A172 (cell line): ENCODE results near the gene LRMDA. TPM values are rescaled to one million over a fixed set of nuclear protein-coding genes. Genes with fewer than 3 reads are reported as not detected.

Experiments used
- DNase-seq: peaks from one replicate; pipeline ENCODE4 v3.0.0-alpha.2; 2015; ENCODE audit warnings: low spot score
- total RNA-seq: library from RNA; depleted of rRNA; stranded (reverse); fragments of >200 nt; shearing (Covaris generic); gene quantifications from 2 replicates; pipeline ENCODE4 v1.2.3, GENCODE V29; 2014

The LRMDA gene
- total RNA-seq, 1 experiment from 2014 or later, result not detected

DNA sequence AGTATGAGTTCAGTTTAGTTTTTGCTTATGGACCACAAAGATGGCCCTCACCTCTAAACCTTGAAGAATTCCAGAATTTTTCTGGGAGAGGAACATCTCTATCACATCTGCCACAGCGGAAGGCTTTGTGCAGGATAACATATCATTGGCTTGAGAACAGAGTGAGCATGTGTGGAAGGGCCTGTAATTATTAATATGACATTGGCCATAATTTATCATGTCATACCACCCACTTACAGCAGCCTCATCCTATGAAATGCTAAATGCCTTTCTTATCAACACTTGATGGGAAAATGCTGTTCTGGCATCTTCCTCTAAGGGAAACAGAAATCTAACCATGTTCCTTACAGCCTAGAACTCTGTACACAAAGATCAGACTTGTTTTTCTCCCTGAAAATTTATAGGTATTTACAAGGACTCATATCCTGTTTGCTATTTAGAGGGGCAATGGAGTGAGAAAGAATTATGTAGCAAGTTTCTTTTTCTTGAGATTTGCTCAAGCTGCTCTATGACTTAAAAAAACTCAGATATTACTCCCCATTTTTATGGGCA lies 817.3 kb downstream of the LRMDA start:
- DNase-seq, result no peak

DNA sequence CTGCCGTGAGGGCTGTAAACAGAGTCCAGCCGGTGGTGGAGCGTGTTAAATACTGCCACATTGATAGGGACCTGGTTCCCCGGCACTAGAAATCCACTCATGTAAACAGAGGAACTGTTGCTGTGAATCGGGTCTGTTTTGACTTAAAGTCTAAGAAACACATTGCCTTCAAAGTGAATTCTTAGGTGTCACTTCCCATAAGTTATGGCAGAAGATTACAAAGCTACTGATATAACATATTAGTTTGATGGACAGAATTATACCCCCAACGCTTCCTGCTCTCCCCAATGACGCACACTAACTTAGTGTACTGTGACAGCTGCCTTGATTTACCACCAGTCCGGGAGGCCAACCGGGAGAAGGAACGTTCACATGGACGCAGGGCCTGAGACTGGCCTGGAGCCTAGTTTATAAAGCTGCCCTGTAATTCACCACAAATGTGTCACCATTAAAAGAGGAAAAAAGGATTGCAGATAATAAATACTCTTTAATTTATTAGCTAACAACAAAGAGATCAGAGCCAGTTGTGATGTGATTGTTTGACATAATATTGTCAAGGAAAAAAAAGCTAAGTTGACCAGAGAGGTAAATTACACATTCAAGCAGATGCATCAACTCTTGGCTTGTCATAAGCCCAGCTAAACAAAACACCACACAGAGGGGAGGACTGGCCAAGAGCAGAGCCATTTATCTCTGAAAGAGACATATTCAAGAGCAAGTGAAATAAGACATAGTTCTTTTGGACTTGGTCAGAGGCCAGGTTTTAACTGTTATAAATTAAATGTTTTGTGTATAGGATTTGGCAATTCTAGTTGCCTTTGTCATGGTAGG lies 820.6 kb downstream of the LRMDA start:
- DNase-seq, result peak; percentile 95

DNA sequence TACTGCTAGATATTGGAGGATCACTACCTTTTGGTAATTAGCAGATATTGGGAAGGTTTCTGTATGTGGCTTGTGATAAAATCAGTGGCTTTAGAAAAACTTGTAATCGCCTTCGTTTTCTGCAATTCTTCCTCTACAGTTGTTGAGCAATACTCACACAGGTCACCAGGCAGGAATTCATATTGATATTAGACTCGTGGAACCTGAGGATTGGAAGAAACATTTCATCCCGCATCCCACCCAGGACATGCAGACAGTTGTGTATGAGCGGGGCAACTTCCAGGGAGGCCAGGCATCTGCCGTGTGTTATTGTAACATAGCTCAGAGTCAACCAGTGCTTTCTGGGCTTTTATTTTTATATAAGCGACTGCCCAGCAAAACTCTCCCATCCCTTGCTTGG lies 821.3 kb downstream of the LRMDA start:
- DNase-seq, result no peak

DNA sequence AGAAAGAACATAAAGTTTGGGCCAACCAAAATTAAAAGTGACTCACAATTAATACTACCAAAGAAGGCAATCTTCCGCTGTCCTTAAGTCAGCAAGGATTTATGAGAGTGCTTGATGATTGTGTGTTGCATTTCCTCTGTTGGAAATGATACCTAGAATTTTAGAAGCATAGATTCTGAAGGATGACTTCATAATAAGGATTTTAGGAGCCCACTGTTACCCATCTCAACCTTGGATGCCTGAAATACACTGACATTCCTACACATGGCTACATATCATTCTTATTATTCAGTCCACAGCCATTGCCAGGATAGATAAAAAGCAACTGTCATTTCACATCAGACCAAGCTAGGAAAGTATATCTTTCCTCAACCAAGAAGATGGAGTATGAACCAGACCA lies 823.8 kb downstream of the LRMDA start:
- peak; percentile 36 for DNase-seq

DNA sequence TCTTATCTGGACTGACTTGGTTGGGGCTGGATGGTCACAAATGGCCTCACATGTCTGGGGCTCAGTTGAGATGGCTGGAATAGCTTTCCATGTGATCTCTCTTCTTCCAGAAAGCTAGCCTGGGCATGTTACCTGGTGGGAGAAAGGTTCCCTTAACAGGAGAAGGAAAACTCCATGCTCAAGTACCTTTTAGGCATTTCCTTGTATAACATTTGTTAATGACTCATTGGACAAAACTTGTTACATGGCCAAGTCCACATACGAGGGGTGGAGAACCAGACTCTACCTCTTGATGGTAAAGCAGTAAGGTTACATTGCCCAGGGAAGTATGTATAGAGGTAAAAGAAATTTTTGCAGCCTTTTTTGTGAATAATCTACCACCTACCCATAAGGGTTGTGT lies 826.4 kb downstream of the LRMDA start:
- DNase-seq, result no peak

DNA sequence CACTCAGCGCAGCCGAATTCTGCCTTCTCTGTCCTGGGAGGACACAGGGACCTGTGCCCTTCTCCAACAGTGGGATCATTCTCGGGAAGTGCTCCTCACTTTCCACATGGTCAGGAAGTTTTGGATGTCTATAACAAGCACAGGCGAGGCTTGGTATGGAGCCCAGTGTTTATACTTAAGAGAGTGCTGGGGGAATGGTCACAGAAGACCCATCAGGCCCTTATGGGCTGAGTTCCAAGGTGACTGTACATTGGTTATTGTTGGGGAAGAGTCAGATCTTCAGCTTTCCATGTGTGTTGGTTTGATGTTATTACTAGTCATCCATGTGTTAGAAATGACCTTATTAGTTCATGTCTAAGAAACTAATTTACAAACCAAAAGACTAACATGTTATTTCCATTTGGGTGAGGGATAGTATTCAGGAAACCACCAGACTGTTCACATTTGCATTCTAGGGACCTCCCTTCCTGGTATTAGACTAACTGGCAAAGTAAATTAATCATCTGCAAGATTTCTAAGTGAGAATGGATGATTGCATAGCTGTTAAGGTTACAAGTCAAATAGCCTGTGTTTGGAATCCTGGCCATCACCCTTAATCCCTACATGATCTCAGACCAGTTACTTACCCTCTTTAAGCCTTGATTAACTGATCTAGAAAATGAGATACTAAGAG lies 834.2 kb downstream of the LRMDA start:
- DNase-seq, result no peak

DNA sequence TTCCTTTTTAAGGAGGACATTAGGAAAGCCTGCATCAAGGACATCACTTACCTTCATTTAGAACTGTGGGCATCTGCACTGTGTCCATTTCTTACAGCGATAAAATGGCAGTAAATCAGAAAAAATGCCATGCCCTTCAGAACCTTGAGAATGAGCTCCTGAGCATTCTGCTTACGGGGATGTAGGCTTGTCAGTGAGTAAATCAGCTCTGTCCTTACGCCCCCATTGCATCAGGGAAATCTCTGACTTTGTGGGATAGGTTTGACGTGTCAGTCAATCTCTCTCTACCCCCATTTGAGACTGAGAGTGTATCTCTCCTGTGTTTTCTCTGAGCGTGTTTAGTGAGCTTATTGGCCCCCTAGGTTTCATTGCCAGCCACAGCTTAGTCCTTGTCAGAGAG lies 837.1 kb downstream of the LRMDA start:
- no peak for DNase-seq

DNA sequence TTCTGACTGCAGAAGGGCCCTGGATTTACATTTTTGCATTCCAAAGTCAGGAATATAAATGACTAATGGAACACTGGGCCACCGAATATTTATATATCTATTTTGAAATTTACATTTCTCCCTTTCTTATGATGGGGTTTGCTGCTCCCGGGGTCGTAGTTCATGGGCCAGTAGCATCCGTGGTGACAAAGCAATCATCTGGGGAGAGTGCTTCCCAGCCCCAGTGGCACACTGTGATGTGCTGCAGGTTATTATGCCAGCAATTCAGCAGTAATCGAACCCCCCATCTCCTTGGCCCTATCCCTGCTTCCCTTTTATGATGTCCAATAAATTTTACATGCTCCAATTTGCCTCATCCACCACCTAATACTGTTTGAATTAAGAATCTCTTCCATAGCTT lies 837.5 kb downstream of the LRMDA start:
- DNase-seq, result no peak

DNA sequence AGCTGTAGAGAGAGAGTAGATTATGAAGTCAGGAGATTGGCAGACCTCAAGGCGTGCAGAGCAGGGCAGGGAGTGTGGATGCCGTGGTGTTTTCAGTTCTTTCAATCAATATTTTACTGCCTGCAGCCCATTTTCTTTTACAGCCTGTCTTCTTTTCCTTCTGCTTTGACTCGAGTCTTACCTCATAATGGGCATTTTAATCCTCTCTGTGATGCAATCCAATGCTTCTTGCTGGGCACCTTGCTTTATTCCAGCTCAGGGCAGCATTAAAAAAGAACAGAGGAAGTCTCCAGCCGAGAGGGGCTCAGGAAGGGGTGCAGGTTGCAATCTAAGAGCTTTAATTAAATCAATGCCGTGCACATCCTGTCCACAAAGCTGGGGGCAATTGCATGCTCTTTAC lies 839.0 kb downstream of the LRMDA start:
- no peak for DNase-seq

DNA sequence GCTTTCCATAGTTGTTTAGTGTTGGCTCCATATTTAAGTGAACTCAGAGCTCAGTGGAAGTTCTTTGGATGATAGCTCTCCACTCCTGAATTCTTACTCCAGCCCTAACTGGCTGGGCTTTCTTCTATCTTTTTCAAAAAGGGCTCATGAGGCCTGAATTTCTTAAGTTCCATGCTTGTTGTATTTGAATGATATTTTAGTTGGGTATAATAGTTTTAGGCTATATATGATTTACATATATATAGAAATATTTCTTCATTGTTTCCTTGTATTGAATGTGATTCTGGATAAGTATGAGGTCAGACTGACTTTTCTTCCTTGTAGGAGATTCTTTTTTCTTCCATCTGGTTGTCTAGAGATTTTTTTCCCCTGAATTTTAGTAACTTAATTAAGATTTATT lies 843.5 kb downstream of the LRMDA start:
- DNase-seq, result no peak

DNA sequence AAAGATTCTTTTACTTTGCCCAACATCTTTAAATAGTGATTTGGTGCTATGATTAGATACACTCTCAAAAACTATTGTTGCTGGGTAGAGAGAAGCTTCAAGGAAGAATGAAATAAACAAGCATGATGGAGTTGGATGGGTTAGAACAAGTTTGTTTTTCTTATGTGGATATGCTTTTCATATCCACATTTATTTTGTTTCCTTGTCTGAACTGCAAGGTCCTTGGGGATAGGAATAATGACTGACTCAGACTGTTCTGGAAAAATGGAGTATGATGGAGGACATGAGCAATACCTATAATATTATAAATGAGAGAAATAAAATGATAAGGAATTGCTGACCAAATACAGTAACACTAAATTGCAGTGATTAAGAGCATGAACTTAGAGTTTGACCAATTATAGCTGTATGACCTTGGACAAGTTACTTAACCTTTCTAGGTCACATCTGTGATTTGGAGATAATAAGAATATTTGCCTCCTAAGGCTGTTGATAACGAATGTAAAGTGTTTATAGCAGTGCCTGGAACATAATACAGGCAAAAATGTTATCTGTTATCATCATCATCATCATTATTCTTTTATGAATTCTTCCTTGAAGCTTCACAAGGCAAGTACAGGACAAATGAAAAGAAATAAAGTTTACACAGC lies 847.5 kb downstream of the LRMDA start:
- no peak for DNase-seq

DNA sequence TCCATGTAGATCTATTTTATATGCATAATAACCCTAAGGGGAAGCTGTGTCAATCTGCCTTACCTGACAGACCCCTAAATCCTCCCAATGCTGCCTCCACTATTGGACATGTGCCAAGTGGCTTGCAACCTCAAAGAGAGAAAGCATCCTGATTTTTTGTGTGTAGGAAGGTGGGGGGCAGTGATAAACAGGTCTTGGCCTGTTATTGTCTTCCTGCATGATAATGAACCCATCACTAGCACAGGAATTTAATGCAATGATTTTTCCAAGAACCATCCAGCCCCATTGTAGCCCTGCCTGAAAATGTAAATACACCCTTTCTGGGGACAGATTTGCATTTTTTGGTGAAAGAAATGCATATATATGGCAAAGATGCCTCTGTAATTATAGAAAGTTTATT lies 850.2 kb downstream of the LRMDA start:
- no peak for DNase-seq

DNA sequence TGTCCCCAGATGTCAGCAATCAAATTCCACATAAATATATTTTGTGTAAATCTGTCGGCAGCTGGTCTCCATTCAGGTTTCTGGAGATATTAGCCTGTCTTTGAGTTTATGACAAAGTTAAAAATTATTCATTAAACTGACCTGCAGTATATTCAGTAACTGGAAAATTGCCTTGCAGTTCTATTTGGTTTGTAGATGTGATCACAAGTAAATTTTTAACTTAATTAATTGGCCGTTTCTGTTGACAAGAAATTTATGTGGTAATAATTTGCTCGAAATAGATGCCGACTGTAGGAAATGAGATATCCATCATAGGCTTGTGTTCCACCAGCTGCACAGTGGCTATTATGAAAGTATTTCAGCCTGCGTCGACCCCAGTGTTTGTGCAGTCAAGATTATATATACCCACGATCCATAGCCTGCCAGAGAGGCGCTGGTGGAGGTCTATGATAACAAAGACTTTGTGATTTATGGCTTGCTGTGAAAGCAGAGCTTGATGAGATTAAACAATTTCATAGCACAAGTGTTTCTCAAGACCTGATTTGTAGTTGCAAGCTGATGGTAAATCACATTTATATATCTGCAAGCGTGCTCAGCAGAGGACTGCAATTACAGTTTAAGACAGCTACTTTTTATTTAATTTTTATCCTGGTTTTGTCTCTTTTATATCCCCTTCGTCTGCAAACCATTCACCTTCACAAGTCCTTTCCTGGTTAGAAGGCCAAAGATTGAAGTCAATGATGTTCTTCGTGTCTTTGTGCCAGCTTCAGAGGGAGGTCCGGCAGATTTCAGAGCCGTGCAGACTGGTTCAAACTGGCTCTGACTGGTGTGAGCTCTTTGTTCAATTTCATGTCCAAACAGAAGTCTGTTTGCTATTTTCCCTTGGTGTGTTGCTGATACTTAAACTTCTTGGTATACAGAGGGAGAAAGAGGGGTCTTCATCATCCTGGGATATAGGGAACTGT lies 850.9 kb downstream of the LRMDA start:
- DNase-seq, result peak; percentile 72

DNA sequence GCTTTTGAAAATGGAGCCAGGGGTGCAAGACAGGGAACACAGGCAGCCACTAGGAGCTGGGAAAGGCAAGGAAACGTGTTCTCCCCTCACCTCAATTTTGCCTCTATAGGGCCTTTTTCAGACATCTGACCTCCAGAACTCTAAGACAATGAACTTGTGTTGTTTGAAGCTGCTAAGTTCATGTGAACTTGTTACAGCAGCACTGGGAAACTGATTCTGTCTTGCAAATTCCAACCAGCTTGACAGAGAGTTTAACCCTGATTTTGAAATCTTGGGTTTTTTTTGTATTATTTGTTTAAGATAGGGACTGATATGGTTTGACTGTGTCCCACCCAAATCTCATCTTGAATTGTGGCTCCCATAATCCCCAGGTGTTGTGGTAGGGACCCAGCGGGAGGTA lies 852.9 kb downstream of the LRMDA start:
- no peak for DNase-seq

DNA sequence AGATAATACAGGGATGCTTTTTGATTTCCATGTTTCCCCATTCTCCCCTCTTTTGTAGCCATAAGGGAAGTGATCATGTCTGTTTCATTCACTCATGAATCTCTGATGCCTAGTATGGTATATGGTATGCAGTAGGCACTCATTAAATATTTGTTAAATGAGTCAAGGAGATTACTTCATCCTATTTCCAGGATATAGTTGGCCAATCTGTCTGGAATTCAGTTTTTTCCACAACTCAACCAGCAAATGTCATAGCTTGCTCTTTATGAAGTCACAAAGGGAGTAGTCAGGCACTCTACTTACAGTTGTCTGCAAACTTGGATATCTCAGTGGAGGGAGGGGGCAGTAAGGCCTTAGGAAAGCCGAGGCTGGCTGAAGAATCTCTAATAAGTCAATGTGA lies 853.6 kb downstream of the LRMDA start:
- DNase-seq, result peak; percentile 78

DNA sequence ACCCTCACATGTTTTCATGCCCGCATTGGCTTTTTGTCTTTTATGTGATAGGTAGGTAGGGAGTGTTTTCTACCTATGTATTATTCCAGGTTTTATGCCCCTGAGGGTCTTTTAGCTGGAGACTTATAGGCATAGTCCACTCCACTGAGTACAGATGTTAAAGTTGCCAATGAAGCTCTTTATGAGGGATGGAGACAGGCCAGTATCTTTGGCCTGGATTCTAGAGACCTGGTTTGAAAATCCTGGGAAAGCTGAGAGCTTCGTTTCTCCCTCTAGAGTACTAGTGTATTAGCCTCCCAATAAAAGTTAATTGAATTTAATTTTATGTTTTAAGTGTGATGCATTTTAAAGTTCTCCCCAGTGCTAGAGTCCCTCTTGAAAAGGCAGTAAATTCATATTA lies 854.1 kb downstream of the LRMDA start:
- DNase-seq, result no peak

DNA sequence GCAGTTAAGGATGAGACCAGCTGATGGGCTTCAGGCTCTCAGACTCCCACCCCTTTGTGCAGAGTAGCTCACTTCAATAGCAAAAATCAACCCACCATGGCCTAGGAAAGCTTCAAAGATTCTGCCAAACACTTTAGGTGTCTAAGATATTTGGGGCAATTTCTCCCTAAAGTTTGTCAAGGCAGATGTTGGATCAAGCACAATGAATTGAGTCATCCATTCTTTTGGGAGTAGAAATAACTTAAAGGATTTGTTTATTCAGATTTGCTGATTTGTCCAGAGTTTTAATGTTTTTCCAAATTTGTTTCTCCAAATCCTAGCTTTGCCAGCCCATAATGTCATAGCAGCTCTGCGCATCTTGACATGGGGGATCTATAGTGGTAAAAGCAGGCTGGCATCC lies 855.1 kb downstream of the LRMDA start:
- DNase-seq, result no peak

DNA sequence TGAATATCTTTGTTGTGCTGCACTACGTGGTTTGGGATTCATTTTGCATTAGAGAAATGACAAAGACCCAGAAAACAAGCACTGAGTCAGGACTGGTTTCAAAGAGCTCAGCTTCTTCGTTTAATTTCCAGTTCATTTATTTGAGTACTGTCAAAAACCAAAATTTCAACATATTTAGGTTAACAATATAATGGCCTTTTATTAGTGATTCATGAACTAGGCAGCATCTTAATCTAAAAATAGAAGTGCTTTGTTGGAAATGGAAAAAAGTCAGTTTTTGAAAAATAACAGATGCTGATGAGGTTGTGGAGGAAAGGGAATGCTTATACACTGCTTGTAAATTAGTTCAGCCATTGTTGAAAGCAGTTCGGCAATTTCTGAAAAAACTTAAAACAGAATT lies 856.4 kb downstream of the LRMDA start:
- no peak for DNase-seq

DNA sequence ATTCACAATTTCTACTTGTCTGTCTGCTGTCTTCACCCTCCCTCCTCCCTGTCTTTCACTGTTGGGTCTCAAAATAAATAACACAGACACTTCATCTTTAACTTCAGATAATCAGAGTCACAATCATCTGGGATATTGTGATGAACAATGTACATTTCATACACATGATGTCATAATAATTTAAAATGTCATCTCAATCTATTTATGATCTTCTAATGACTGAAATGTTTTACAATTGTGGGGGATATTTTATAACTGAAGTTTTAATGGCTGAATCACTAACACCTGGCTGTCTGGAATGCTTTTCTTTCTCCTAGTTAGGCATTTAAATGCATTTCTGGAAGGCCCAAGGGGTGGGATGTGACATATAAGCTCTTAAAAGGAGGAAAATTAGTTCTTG lies 859.8 kb downstream of the LRMDA start:
- DNase-seq, result peak; percentile 76

DNA sequence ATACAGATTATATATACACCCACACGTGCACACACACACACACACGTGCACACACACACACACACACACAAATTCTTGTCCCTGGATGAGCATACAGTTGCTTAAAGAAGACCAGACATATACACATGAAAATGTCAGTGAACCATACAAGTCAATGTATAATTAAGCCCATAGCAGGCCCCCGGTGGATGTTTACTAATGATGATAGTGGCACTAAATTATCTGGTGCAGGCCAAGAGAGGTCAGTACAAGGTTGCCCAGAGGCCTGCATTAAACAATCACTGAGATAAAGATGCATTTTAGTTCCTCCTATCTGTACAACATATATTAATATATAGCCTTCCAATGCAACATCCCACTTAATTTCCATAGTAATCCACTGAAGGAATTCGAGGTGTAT lies 860.5 kb downstream of the LRMDA start:
- no peak for DNase-seq

DNA sequence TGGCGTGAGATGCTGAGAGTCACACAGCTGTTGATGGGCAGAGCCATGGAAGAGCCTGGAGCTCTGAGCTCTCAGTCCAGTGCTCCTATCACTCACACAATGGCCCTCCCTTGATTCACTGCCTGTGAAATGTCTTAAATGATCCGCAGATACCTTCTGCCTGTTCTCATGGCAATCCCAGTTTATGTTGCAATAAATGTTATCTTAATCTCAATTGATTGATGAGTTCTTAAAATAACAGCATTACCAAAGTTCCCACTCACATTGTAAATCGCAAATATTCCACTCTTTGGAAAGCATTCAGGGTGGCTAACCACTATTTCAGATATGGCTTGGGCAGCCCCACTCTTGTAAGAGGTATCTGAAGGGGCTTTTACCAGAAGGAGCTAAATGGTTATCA lies 865.5 kb downstream of the LRMDA start:
- no peak for DNase-seq

DNA sequence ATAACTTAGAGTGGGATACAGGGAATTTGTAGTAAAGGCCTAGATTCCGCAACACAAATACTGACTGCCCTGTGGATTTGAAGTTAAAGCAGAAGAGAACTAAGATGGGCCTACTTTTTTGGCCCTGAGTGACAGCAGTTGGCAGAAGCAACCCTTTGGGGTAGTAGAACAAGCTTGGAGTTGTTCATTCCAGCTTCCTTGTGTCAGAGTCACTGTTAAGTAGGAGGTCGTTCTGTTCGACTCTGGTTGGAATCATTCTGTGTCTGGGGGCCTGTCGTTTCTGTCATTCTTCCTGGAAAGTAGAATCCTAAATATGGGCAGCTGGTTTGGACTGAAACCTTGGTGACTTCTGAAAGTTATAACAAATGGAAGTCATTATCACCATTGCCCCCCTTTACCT lies 865.9 kb downstream of the LRMDA start:
- DNase-seq, result no peak
